Osteoblast (primary cell): Measurements from ENCODE around the gene RBM46. TPM values are rescaled to one million over a fixed set of nuclear protein-coding genes. Genes with fewer than 3 reads are reported as not detected.

Source experiments
- DNase-seq: peaks from one replicate; pipeline ENCODE4 v3.0.0; 2011; ENCODE audit warnings: low spot score, mixed read lengths; ENCODE audit not compliant: insufficient read length; ENCODE audit errors: missing footprints
- H2AFZ ChIP-seq: 2 replicates; pipeline ENCODE4 v1.6.0; 2011; ENCODE audit warnings: mild to moderate bottlenecking, low read length
- H3K27ac ChIP-seq: 2 replicates; pipeline ENCODE4 v1.5.1; 2011; ENCODE audit warnings: mild to moderate bottlenecking, low read depth, low read length, moderate library complexity
- H3K27me3 ChIP-seq: 2 replicates; pipeline ENCODE4 v1.6.0; 2012; ENCODE audit warnings: mild to moderate bottlenecking, control low read depth, inconsistent platforms, low read length, moderate library complexity; ENCODE audit not compliant: insufficient read depth
- H3K36me3 ChIP-seq: 2 replicates; pipeline ENCODE4 v1.5.1; 2011; ENCODE audit warnings: mild to moderate bottlenecking, low read length, control low read depth, moderate library complexity; ENCODE audit not compliant: insufficient read depth
- H3K4me1 ChIP-seq: 2 replicates; pipeline ENCODE4 v1.5.1; 2011; ENCODE audit warnings: mild to moderate bottlenecking, low read length, control low read depth, moderate library complexity; ENCODE audit not compliant: insufficient read depth
- H3K4me2 ChIP-seq: 2 replicates; pipeline ENCODE4 v1.6.0; 2011; ENCODE audit warnings: mild to moderate bottlenecking, low read length; ENCODE audit not compliant: insufficient read depth
- H3K4me3 ChIP-seq: fragments of 200-600 bp; sonication (generic); 3 replicates; pipeline ENCODE4 v1.5.1; 2012; ENCODE audit warnings: mild to moderate bottlenecking, low read length, inconsistent platforms; ENCODE audit not compliant: insufficient read depth
- H3K79me2 ChIP-seq: 2 replicates; pipeline ENCODE4 v1.6.0; 2012; ENCODE audit warnings: mild to moderate bottlenecking, low read length, control low read depth, inconsistent platforms; ENCODE audit not compliant: insufficient read depth
- H3K9me3 ChIP-seq: 2 replicates; pipeline ENCODE4 v1.5.1; 2011; ENCODE audit warnings: low read depth, low read length, control low read depth
- H4K20me1 ChIP-seq: 2 replicates; pipeline ENCODE4 v1.6.0; 2012; ENCODE audit warnings: mild to moderate bottlenecking, low read length, control low read depth; ENCODE audit not compliant: insufficient read depth
- CTCF ChIP-seq: IDR thresholded peaks from 2 replicates; pipeline ENCODE4 v1.5.1; 2011; ENCODE audit warnings: mild to moderate bottlenecking, low read depth, low read length, moderate library complexity; ENCODE audit errors: extremely low read depth
- total RNA-seq: library from RNA; depleted of rRNA; stranded (reverse); fragments of >200 nt; gene quantifications from 2 replicates; pipeline ENCODE4 v1.2.3, GENCODE V29; 2012

Gene RBM46
- total RNA-seq, 1 donor, result not detected

GRCh38 chr4:154744341-154744926 lies 36.6 kb upstream of the RBM46 start:
- H3K36me3 ChIP-seq, result no peaks in the 10 kb centered on the region
- H3K4me3 ChIP-seq, result no peak overlapping the region
- H2AFZ ChIP-seq, result no peak overlapping the region
- no peaks in the 10 kb centered on the region for H3K9me3 ChIP-seq
- H3K79me2 ChIP-seq, result no peaks in the 10 kb centered on the region
- H3K27ac ChIP-seq, result no peak overlapping the region
- DNase-seq, result peak; percentile 44
- TF ChIP-seq CTCF, result no peak
- H4K20me1 ChIP-seq, result no peaks in the 10 kb centered on the region
- no peak overlapping the region for H3K4me2 ChIP-seq
- no peaks in the 10 kb centered on the region for H3K4me1 ChIP-seq
- H3K27me3 ChIP-seq, result peaks cover 44% of the 10 kb centered on the region

GRCh38 chr4:154757713-154758112 lies 23.4 kb upstream of the RBM46 start:
- Histone ChIP-seq H3K4me3 (no peak overlapping the region), H3K36me3 (no peaks in the 10 kb centered on the region), H3K9me3 (no peaks in the 10 kb centered on the region), H4K20me1 (no peaks in the 10 kb centered on the region), H3K27me3 (no peaks in the 10 kb centered on the region), H3K4me2 (no peak overlapping the region), H3K27ac (no peak overlapping the region), H3K4me1 (no peaks in the 10 kb centered on the region), H2AFZ (no peak overlapping the region), H3K79me2 (no peaks in the 10 kb centered on the region)
- DNase-seq, result no peak
- TF ChIP-seq CTCF, result no peak

GRCh38 chr4:154760895-154761294 lies 20.2 kb upstream of the RBM46 start:
- Histone ChIP-seq H3K9me3 (no peaks in the 10 kb centered on the region), H3K36me3 (no peaks in the 10 kb centered on the region), H2AFZ (no peak overlapping the region), H3K27me3 (no peaks in the 10 kb centered on the region), H4K20me1 (no peaks in the 10 kb centered on the region), H3K27ac (no peak overlapping the region), H3K4me3 (no peak overlapping the region), H3K4me2 (no peak overlapping the region), H3K79me2 (no peaks in the 10 kb centered on the region), H3K4me1 (no peaks in the 10 kb centered on the region)
- no peak for TF ChIP-seq CTCF
- no peak for DNase-seq

GRCh38 chr4:154778264-154778663 lies 2.8 kb upstream of the RBM46 start:
- Histone ChIP-seq H3K36me3 (no peaks in the 10 kb centered on the region), H3K27me3 (no peaks in the 10 kb centered on the region), H3K4me3 (no peak overlapping the region), H3K27ac (no peak overlapping the region), H3K4me1 (no peaks in the 10 kb centered on the region), H3K79me2 (no peaks in the 10 kb centered on the region), H3K4me2 (no peak overlapping the region), H4K20me1 (no peaks in the 10 kb centered on the region), H2AFZ (no peak overlapping the region), H3K9me3 (no peaks in the 10 kb centered on the region)
- no peak for TF ChIP-seq CTCF
- DNase-seq, result no peak
